ENCODE data around the gene MRAS. TPM values are rescaled to one million over a fixed set of nuclear protein-coding genes. Genes with fewer than 3 reads are reported as not detected.

MRAS gene
- total RNA-seq, 1 experiment from 2014 or later, result 2.4 TPM

- H4K20me1 ChIP-seq (ENCODE audit: insufficient read depth), result no peaks in the 10 kb centered on the region
- no peak overlapping the region for H3K4me3 ChIP-seq
- H3K9me3 ChIP-seq (ENCODE audit: insufficient read depth, low read depth), result peaks cover 11% of the 10 kb centered on the region; the same call in 1 of the 2 replicates
- no peak for DNase-seq
- H3K9me2 ChIP-seq (ENCODE audit: insufficient read depth), result no peaks in the 10 kb centered on the region
- H3K4me1 ChIP-seq (replicated peaks; ENCODE audit: insufficient read depth), result no peaks in the 10 kb centered on the region
- intact Hi-C loops (cut with micrococcal nuclease; ENCODE audit: unreplicated experiment), result no loop called here
- H3K4me2 ChIP-seq, result no peak overlapping the region
- no TSS peak for BruUV-seq (replicated peaks)
- ChIA-PET POLR2A (ENCODE audit: unreplicated experiment) (no interaction called here), CTCF (no interaction called here)
- H2AFZ ChIP-seq, result no peak overlapping the region
- TF ChIP-seq EZH2 (IDR thresholded peaks at IDR 0.05; ENCODE audit: low read depth) (no peak), CTCF (conservative IDR thresholded peaks at IDR 0.05) (no peak)
- H3K79me2 ChIP-seq (ENCODE audit: low read depth), result no peaks in the 10 kb centered on the region
- peaks cover 24% of the 10 kb centered on the region for H3K27me3 ChIP-seq (ENCODE audit: insufficient read depth, low read depth)
- H3K27ac ChIP-seq, result no peak overlapping the region
- H3F3A ChIP-seq (ENCODE audit: insufficient read depth, low read depth), result no peaks in the 10 kb centered on the region
- H3K36me3 ChIP-seq (ENCODE audit: low read depth), result no peaks in the 10 kb centered on the region
Observed at GRCh38 chr3:138307899-138308298, 40.5 kb upstream of the MRAS start.

GRCh38 chr3:138308783-138309182 lies 39.6 kb upstream of the MRAS start:
- BruUV-seq (replicated peaks), result no TSS peak
- POLR2A ChIA-PET (ENCODE audit: unreplicated experiment), result no interaction called here
- Histone ChIP-seq H3K4me3 (no peak overlapping the region), H3K4me1 (replicated peaks; ENCODE audit: insufficient read depth) (no peaks in the 10 kb centered on the region), H3K27ac (no peak overlapping the region), H3F3A (ENCODE audit: insufficient read depth, low read depth) (no peaks in the 10 kb centered on the region), H3K36me3 (ENCODE audit: low read depth) (no peaks in the 10 kb centered on the region), H4K20me1 (ENCODE audit: insufficient read depth) (no peaks in the 10 kb centered on the region), H3K79me2 (ENCODE audit: low read depth) (no peaks in the 10 kb centered on the region), H3K9me2 (ENCODE audit: insufficient read depth) (no peaks in the 10 kb centered on the region), H3K9me3 (ENCODE audit: insufficient read depth, low read depth) (peaks cover 11% of the 10 kb centered on the region; the same call in 1 of the 2 replicates), H3K27me3 (ENCODE audit: insufficient read depth, low read depth) (peaks cover 24% of the 10 kb centered on the region), H2AFZ (no peak overlapping the region), H3K4me2 (no peak overlapping the region)
- no peak for TF ChIP-seq CTCF (conservative IDR thresholded peaks at IDR 0.05)
- no peak for TF ChIP-seq EZH2 (IDR thresholded peaks at IDR 0.05; ENCODE audit: low read depth)
- CTCF ChIA-PET, result no interaction called here
- intact Hi-C loops (cut with micrococcal nuclease; ENCODE audit: unreplicated experiment), result no loop called here
- DNase-seq, result no peak

GRCh38 chr3:138310494-138310893 lies 37.9 kb upstream of the MRAS start:
- TF ChIP-seq EZH2 (IDR thresholded peaks at IDR 0.05; ENCODE audit: low read depth) (no peak), CTCF (conservative IDR thresholded peaks at IDR 0.05) (no peak)
- POLR2A ChIA-PET (ENCODE audit: unreplicated experiment), result no interaction called here
- Histone ChIP-seq H3K4me2 (no peak overlapping the region), H2AFZ (no peak overlapping the region), H3F3A (ENCODE audit: insufficient read depth, low read depth) (no peaks in the 10 kb centered on the region), H3K79me2 (ENCODE audit: low read depth) (no peaks in the 10 kb centered on the region), H3K27ac (no peak overlapping the region), H3K9me2 (ENCODE audit: insufficient read depth) (no peaks in the 10 kb centered on the region), H3K9me3 (ENCODE audit: insufficient read depth, low read depth) (peaks cover 11% of the 10 kb centered on the region; the same call in 1 of the 2 replicates), H4K20me1 (ENCODE audit: insufficient read depth) (no peaks in the 10 kb centered on the region), H3K36me3 (ENCODE audit: low read depth) (no peaks in the 10 kb centered on the region), H3K4me3 (no peak overlapping the region), H3K4me1 (replicated peaks; ENCODE audit: insufficient read depth) (no peaks in the 10 kb centered on the region), H3K27me3 (ENCODE audit: insufficient read depth, low read depth) (peaks cover 24% of the 10 kb centered on the region)
- no peak for DNase-seq
- CTCF ChIA-PET, result no interaction called here
- intact Hi-C loops (cut with micrococcal nuclease; ENCODE audit: unreplicated experiment), result no loop called here
- no TSS peak for BruUV-seq (replicated peaks)
